Iris pigment epithelial cell (primary cell): ENCODE data around the gene ADNP2.
"Not testable (repeated sequence)": the region's sequence is repeated elsewhere in the genome, so short reads cannot be mapped to it uniquely, and the experiment has no call there.

Experiments used
- DNase-seq: peaks from one replicate; pipeline ENCODE4 v3.0.0-alpha.2; 2011; ENCODE audit warnings: low read depth

ADNP2 gene

DNA sequence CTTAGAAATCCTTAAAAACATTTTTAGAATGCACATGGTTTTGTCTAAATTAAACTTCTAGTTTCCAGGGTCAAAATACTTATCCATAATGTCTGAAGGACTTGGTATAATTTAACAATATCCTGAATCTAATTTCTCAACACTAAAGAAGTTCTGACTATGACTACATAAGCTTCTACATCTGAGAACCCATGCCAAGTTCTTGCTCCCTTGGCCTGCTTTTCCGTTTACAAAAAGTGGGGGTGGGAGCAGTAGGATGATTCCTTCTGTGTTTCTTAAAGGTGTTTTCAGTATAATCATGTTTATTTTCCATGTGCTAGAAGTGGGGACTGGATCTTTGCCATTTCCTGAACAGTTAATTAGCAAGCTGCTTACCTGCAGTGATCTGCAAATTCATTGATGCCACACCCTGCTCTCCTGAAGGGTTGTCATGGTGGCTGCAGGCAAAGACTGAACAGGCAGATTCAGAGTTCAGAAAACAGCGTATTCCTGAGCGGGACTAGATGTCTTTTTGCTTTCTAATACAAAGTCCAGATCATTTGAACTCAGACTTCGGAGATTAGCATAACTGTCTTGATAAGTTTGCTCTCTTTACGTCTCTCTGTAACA, 36.2 kb downstream of the ADNP2 start:
- peak; percentile 70 for DNase-seq

GRCh38 chr18:80147037-80147417, 38.0 kb downstream of the ADNP2 start:
- peak; percentile 14 for DNase-seq

DNA sequence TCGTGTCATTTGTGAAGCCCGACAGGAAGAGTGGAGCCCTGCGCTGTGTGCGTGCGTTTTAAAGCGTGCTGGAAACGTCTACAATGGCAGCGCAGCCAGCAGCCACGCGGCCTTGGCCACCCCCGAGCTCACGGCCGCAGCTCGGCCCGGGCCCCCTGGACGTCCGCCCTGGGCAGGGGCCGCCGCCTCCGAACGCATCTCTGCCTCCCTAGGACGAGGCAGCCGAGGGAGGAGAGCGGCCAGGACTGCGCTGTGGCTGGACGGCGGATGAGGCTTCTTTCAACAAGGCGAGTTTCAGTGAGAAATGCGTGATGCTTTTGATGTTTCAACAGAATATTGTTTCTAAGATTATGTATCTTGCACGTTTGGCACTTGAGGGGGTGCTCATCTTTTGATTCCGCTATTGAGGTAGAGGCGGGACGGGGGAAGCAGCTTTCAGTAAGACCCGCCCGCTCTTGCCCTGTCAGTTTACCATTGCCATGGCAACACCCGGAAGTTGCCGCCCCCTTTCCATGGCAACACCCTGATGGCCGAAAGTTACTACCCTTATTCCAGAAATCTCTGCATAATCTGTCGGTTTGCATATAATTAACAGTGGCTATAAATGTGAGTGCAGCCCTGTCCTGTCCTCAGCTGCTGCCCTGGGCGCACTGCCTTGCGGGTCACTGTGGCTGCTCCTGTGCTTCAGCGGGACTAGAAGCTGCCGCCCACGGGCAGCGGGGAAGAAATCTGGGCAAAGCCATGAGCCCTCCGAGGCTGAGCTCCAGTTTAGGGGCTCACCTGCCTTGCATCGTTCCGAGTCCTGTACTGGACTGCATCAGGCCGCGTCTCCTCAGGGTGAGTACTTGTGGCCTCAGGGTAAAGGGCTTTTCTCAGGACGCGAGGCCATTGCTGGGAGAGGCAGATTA, 38.6 kb downstream of the ADNP2 start:
- peak; percentile 82 for DNase-seq

- peak; percentile 7 for DNase-seq
These were observed 39.5 kb downstream of the ADNP2 start for GRCh38 chr18:80148326-80149199.

DNA sequence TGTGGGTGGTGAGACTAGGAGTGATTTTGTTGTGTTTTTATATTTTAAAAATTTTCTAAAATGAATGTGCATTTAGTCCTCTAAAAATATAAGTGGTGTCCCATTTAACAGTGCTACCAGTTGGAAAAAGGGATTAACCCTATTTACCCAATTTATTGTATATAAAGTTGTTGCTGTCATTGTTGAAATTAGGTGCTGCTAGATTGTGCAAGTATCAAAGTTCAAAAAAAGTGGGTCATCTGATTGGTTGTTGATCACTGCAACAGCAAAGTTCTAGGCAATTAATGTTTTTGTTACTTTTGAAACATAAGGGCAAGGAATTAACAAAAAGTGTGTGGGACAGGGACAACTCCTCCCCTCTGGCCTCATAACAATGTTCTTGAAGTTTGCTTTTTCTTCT, 40.6 kb downstream of the ADNP2 start:
- DNase-seq: no peak

DNA sequence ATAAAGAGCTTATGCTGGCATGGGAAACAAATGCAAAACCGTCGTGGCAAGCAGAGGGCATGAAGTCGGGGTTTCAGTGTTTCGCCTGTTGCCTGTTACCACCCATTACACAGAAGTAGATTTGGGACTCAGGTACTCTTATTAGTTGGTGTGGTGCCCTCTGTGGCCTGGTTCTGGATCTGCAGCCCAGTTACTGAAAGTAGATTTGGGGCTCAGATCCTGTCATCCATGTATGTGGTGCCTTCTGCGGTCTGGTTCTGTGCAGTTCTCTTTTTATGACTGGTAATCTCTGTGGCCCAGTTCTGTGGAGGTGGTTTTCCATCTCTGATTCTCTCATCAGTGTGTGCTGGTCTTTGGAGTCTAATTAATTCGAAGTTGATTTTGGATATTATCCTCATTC, 45.2 kb downstream of the ADNP2 start:
- DNase-seq: peak; percentile 32

- DNase-seq: peak; percentile 77
These were observed 48.8 kb downstream of the ADNP2 start for GRCh38 chr18:80157708-80158343.

DNA sequence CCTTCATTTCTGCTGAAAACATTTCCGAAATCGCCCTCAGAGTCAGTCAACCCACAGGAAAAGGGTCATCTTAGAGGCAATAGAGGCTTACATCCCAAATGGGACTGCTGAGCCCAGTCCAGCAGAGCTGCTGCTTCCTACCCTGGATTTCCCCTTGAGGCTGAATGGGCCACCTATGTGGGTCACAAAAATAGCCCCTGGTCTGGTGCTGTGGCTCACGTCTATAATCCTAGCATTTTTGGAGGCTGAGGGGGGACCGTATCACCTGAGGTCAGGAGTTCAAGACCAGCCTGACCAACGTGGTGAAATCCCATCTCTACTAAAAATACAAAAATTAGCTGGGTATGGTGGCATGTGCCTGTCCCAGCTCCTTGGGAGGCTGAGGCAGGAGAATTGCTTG, 49.3 kb downstream of the ADNP2 start:
- no peak for DNase-seq

- DNase-seq: peak; percentile 31
These were observed 50.9 kb downstream of the ADNP2 start for GRCh38 chr18:80159713-80160636.

GRCh38 chr18:80161781-80162417, 52.8 kb downstream of the ADNP2 start:
- DNase-seq: no peak

DNA sequence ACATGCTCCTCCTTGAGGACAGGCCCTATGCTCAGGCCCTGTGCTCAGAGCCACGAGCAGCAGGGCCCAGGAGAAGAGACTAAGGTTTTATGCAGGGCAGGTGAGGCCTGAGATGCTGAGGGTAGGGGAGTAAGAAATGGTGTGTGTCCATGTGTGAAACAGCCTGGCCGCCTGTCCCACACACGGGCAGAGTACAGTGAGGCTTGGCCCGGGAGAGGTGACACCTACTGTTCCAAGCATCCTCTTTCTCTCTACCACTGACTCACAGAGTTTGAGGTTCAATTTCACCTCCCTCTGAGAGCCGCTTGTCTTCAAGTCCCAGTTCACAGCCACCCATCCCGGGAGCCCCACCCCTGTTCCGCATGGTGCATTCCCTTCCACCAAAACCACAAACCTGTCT, 54.1 kb downstream of the ADNP2 start:
- DNase-seq: no peak

- not testable (repeated sequence) for DNase-seq
These were observed 55.8 kb downstream of the ADNP2 start for GRCh38 chr18:80164727-80165355.

DNA sequence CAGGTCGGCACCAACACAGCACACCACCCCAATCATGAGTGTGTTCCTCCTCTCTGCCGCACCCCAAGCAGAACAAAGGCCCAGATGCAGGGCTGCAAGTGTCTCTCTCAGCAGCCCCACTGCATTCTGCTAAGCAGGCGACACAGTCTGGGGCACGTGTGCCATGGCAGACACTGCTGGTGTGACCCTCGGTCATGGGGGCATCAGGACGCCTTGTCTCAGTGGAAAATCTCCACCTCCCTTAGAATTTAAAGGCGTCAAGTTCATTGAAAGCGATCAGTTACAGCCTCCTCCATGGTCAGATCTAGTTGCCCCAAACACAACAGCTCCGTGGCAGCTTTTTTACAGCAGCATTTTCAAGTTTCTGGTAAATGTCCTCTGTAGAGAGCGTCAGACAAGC, 57.2 kb downstream of the ADNP2 start:
- DNase-seq: no peak

DNA sequence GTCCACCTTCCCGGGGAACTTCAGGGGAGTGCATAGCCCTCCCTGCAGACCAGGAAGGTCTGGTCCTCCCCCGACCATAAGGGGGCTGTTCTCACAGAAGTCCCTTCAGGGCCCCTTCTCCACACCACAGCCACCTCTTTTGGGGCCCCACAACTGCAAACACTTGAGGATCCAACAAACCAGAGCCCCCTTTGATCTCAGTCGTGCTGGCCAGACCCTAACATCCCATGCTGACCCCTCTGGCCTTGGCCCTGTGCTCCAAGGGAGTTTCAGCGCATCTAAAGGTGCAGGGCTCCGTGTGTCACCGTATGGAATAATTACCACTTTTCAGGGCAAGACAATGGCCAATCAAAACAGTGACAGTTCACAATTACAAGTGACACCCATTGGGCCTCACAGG, 57.7 kb downstream of the ADNP2 start:
- no peak for DNase-seq

DNA sequence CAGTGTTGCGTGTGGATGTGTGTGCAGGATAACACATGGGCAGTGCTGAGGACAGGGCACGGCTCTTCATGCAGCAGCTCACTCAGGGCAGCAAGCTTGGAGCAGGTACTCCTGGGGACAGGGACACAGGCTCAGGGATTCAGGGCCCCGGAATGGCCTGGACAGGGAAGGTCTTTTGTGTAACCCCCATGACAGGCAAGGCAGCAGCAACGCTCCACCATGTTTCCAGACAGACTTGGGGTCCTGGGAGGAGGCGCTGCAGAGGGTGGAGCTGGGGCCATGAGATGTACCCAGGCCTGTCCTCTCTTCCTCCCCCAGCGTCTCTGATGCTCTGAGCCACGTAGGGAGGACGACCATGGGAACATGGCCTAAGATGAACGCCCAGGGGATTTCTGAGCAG, 58.3 kb downstream of the ADNP2 start:
- no peak for DNase-seq

DNA sequence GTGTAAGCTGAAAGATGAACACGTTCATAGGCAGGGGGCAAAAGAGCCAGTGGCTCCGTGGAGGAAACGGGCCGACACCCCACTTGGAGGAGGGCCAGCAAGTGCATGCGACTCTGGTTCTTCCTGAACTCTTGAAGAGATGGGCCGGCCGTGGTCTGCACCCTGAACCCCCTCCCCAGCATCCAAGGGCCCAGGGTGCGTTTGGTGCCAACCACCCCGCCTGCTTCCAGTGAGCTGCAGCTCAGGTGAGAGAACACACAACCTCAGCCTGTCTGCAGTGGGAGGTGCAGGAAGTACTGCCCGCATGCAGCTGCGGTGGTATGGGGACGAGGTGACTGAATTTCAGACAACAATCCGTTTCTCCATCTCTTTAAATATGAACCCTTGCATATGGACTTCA, 58.9 kb downstream of the ADNP2 start:
- no peak for DNase-seq

GRCh38 chr18:80168346-80168745, 59.3 kb downstream of the ADNP2 start:
- no peak for DNase-seq

DNA sequence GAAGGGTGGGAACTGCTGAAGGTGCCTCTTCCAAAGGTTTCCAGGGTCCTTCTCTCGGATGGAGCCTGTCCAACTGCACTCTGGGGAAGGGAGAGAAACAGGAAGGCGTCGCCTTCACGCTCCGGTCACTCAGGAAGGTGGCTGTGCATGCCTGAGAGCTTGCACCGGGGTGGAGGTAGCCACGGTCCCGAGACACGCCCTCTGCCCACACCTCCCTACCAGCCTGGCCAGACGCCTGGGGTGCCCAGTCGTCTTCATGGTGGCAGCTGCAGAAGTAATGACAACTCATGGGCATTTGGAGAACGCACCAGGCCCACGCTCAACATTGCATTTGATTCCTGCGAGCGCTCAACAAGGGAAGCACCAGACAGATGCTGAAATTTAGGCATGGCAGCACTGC, 59.9 kb downstream of the ADNP2 start:
- DNase-seq: no peak

GRCh38 chr18:80169607-80170006, 60.5 kb downstream of the ADNP2 start:
- DNase-seq: no peak
